ENCODE results near the gene GPR132.
"Not testable (repeated sequence)": the region's sequence is repeated elsewhere in the genome, so short reads cannot be mapped to it uniquely, and the experiment has no call there.

GPR132 gene

GRCh38 chr14:105035616-105036015, 29.6 kb downstream of the GPR132 start:
- DNase-seq = not testable (repeated sequence)

DNA sequence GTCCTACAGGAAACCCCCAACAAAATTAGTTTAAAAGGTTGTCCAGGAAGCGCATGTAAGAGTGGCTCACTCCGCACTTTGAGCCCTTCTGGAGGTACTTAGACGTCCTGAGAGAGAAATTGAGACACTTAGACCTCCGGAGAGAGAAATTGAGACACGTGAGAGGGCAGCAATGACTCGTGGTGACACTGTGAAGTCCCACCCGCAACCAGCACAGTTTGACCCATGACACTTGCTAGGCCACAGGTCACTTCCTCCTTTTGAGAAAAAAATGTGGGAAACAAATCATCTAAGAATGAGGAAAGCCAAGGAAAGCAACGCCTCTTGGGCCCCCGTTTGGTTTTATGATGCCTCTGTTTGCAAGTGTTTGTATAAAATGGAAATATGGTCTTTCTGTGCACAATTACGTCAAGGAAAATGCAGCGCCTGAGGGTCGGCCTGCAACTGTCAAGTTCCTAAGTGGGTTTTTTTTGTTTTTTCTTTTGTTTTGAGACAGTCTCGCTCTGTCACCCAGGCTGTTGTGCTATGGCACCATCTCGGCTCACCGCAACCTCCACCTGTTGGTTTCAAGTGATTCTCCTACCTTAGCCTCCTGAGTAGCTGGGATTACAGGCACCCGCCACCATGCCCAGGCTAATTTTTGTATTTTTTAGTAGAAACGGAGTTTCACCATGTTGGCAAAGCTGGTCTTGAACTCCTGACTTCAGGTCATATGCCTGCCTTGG, 30.8 kb downstream of the GPR132 start:
- no peak for DNase-seq

DNA sequence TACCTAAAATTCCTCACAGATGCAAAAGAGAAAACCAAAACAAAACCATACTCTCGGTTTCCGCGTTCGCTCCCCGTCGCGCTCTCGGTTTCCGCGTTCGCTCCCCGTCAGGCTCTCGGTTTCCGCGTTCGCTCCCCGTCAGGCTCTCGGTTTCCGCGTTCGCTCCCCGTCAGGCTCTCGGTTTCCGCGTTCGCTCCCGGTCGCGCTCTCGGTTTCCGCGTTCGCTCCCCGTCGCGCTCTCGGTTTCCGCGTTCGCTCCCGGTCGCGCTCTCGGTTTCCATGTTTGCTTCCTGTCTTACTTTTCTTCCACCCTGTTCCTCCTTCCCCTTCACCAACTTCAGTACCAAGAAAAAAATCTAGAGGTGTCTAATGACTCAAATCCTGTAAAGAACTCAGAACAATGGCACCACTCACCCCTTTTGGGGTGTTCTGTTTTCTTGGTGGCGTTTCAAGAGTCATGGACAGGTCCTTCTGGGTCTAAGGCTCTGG, 31.8 kb downstream of the GPR132 start:
- not testable (repeated sequence) for DNase-seq

DNA sequence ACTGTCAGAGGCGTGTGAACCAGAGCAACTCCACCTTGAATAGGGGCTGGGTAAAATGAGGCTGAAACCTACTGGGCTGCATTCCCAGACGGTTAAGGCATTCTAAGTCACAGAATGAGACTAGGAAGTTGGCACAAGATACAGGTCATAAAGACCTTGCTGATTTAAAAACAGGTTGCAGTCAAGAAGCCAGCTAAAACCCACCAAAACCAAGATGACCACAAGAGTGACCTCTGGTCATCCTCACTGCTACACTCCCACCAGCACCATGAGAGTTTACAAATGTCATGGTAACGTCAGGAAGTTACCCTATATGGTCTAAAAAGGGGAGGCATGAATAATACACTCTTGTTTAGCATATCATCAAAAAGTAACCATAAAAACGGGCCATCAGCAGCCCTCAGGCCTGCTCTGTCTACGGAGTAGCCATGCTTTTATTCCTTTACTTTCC, 32.8 kb downstream of the GPR132 start:
- not testable (repeated sequence) for DNase-seq

DNA sequence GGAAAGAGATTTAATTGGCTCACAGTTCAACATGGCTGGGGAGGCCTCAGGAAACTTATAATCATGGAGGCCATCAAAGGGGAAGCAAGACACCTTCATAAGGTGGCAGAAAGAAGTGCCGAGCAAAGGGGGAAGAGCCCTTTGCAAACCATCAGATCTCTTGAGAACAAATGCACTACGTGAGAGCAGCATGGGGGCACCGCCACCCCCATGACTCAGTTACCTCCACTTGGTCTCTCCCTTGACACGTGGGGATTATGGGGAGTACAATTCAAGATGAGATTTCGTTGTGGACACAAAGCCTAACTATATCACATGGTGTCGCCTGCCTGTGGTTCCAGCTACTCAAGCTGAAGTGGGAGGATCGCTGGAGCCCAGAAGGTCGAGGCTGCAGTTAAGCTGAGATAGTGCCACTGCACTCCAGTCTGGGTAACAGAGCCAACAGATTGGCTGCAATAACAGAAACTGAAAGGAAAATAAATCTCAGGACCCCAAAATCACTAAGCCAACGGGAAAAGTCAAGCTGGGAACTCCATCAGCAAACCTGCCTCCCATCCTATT, 34.3 kb downstream of the GPR132 start:
- no peak for DNase-seq

DNA sequence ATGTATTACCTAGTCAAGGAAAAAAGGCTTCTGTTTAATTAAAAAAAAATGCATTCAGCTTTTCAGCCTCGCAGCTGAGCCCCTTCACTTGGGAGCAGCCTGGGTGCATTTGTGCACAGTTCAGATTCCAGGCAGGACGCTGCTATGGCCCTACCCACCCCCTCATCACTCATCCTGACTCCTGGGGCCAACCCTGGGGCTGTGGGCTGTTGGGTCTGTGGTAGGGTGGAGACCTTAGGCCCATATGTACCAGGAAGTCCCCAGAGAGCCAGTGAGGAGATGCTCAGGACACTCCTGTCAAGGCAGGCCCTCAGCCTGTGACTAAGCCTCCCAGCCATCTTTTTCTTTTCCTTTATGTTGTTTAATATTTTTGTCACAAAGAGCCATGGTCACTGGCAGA, 35.0 kb downstream of the GPR132 start:
- DNase-seq = no peak

DNA sequence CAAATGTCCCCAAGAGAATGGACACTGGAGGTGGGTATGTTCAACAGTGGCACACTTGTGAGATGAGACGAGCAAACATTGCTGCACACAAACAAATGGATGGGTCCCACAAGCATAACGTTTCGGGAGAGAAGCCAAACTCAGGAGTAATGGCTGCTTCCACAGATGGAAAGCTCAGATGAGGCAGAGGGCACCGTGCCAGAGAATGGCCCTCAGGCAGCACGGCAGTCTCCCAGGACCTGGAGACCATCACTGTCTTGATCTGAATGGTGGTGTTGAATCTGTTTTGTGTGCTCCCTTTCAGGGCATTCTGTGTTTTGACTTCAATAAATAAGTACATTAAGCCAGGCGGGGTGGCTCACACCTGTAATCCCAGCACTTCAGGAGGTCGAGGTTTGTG, 35.8 kb downstream of the GPR132 start:
- DNase-seq = no peak

DNA sequence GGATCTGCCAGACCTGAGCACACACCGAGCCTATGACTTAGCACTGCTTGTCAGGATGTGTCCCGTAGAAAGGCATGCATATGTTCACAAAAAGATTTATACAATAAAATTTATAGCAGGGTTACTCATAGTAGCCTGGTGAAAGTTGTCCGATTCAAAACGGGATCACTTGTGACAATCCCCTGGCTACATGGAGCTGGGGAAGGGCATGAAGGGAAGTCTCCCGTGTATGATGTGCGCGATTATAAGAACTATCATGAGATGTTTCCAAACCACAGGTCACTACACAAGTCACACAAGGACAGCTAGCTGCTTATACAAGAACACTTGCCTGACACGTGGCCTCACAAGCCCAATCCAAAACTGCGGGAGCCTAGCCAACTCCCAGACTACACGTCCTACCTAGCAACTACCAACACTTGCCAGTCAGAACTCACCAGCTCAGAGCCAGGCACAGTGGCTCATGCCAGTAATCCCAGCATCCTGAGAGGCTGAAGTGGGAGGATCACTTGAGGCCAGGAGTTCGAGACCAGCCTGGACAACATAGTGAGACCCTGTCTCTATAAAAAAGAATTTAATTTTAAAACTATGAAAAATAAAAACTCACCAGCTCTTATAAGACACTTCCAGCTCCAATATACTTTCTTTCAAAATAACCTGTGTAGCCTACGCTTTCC, 36.8 kb downstream of the GPR132 start:
- DNase-seq = no peak

DNA sequence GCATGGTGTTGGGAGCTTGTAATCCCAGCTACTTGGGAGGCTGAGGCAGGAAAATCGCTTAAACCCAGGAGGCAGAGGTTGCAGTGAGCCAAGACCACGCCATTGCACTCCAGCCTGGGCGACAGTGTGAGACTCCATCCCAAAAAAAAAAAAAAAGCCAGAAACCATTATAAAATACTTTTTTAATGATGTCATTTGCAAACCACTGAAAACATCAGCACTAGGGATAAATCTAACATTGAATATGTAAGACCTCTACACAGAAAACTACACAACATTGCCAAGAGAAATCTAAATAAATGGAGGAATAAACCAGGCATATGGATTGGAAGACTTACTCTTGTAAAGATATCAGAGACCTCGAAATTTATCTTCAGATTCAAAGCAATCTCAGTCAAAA, 37.5 kb downstream of the GPR132 start:
- not testable (repeated sequence) for DNase-seq

GRCh38 chr14:105026802-105027563, 38.2 kb downstream of the GPR132 start:
- DNase-seq = no peak

- no peak for DNase-seq
Observed at GRCh38 chr14:105026033-105026785, 39.0 kb downstream of the GPR132 start.

- no peak for DNase-seq
Observed at GRCh38 chr14:105025429-105025828, 39.8 kb downstream of the GPR132 start.

- DNase-seq = no peak
Observed at GRCh38 chr14:105023791-105024480, 41.3 kb downstream of the GPR132 start.

DNA sequence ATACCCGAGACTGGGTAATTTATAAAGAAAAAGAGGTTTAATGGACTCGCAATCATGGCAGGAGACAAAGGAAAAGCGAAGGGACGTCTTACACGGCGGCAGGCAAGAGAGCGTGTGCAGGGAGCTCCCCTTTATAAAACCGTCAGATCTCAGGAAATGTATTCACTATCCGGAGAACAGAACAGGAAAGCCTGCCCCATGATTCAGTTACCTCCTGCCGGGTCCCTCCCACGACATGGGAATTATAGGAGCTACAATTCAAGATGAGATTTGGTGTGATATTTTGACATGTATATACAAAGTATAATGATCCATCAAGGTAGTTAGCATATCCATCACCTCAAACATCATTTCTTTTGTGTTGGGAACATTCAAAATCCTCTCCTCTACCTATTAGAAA, 42.1 kb downstream of the GPR132 start:
- DNase-seq = no peak

DNA sequence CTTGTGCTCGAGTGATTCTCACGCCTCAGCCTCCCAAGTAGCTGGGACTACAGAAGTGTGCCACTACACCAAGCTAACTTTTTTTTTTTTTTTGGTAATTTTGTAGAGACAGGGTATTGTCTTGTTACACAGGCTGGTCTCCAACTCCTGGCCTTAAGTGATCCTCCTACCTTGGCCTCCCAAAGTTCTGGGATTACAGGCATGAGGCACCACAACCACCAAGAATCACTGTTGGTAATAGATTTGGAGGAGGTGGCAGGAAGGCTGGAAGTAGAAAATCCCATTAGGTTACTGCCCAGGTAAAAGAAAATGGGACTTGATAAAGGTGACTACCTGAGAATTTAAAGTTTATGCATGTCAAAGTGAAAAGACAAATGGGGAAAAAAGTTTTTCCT, 43.0 kb downstream of the GPR132 start:
- no peak for DNase-seq

DNA sequence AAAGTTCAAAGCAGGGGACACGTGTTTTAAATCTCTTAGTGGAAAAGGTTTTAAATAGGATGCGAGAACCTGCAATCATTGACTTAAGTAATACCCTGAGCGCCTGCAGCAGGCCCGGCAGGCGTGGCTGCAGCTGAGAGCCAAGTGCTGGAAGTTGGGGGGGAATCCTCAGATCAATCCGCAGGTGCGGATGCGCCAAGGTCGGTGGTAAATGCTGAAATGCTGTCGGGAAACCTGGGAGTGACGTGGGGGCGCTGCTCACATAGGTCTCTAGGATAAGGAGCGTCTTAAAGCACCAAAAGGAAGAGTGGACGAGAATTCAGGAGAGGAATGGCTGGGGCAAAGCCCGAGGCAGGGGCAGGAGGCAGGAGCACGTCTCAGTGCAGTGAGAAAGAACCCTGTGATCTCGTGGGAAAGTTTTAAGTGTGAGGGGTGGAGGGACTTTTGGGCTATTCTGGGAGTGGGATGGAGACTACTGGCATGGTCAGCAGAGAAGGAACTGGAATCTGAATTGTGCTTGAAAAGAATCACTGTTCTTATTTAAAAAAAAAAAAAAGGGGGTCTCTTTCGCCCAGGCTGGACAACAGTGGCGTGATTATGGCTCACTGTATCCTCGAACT, 43.5 kb downstream of the GPR132 start:
- DNase-seq = peak; percentile 66

GRCh38 chr14:105020815-105021655, 44.2 kb downstream of the GPR132 start, which contains the start of gene CDCA4:
Gene CDCA4 (minus strand): TSS chr14:105021083. CDS start chr14:105011929, 9,154 bp downstream.
- peak; percentile 98 for DNase-seq

DNA sequence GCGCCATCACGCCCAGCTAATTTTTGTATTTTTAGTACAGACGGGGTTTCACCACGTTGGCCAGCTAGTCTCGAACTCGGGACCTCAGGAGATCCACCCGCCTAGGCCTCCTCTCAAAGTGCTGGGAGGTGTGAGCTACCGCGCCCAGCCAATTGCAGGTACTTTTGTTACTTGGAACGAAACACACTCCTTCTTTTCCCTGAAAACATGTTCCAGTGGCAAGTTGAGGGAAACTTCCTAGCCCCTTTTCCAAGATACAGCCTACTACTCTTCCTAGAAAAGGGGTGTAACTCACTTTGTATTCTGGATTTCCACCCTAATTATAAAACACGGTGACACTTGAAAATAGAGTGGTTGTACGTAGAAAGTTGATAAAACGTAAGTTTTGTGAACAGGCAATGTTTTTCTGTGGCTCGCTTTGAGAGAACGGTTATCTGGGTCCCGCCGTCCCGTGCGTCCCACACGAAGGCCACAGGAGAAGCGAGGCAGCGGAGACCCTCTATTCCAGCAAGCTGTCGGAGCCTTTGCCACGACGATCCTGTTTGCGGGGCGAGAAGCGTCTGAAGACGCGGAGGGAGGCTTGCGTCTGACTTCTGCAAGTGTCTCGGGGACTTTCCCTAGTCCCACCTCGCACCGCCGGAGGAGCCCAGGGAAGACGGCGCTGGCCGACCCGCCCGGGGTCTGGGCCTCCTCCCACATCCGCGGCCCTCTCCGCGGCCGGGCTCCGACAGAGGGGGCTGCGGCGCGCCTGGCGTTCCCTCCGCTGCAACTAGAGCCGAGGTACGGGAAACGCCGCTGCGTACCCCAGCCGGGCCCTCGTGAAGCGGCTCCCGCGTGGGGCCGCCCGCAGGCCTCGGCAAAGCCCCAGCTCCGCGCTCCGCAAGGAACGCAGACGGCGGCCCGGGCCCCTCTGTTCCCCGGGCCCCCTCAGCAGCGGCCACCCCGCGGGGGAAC, 45.1 kb downstream of the GPR132 start:
- DNase-seq = peak; percentile 68

- DNase-seq = no peak
Observed at GRCh38 chr14:105018414-105018813, 46.8 kb downstream of the GPR132 start.
